ENCODE results near the gene ZCCHC2.

DNA sequence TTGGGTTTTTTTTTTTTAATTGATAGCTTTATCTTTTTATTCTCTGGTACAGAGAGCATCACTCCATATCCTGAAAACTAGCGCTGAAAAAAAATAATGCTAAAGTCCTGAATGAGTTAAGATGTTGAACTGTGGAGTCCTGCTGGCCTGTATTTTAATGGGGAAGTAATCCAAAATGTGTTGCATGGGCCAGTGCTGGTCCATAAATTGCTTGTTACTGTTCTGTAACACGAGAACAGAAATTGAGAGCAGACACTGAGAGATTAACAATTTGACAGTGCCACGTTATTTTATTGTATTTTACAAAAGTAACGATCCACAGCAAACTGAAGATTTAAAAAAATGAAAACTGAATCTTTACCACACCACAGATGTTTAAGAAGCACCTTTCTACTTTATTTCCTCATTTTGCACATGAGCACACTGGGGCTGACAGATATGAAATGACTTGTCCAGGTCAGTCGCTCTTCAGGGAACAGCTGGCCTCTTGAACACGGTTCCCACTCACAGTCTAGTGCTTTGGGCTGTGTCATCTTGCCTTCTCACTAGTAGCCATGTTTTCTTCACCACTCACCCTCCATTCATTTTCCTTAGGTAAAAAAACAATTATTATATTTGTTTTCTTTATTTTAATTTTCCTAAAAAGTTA is 35.3 kb downstream of the ZCCHC2 start:
- TF ChIP-seq CTCF (IDR thresholded peaks at IDR 0.05; ENCODE audit: low read depth, low read length, poor library complexity, severe bottlenecking) = no peak
- TF ChIP-seq EZH2phosphoT487 (IDR thresholded peaks at IDR 0.05; ENCODE audit: borderline replicate concordance, low read length) = no peak
